Lung (tissue), 12 donors: ENCODE measurements around the gene CACNA1C. TPM values are rescaled to one million over a fixed set of nuclear protein-coding genes. Genes with fewer than 3 reads are reported as not detected.

Source experiments
- ATAC-seq: fragments of 200-7000 bp; cut with Tn5 transposase; one replicate; pipeline ENCODE4 v1.9.1; 2020; ENCODE audit warnings: moderate number of reproducible peaks; ENCODE audit not compliant: insufficient read depth, low FRiP score
- DNase-seq, 3 donors: peaks; one replicate each; pipeline ENCODE4 v3.0.0-alpha.2; 2013 to 2017
- H3K27ac ChIP-seq, 2 donors: one replicate each; pipeline ENCODE4 v1.5.1; 2013; ENCODE audit warnings: mild to moderate bottlenecking in 2 of 2, moderate library complexity in 2 of 2, control low read depth in 1 of 2, inconsistent platforms in 1 of 2, low read depth in 1 of 2, low read length in 1 of 2
- H3K27me3 ChIP-seq, 3 donors: one replicate each; pipeline ENCODE4 v1.5.1; 2013; ENCODE audit warnings: low read length in 2 of 3; ENCODE audit not compliant: control insufficient read depth in 3 of 3, insufficient read depth in 3 of 3
- H3K36me3 ChIP-seq, 4 donors: one replicate each; pipeline ENCODE4 v1.5.1; 2013; ENCODE audit warnings: low read length in 4 of 4, mild to moderate bottlenecking in 1 of 4, moderate library complexity in 1 of 4; ENCODE audit not compliant: control insufficient read depth in 4 of 4, insufficient read depth in 4 of 4
- H3K4me1 ChIP-seq, 5 donors: one replicate each; pipeline ENCODE4 v1.5.1; 2013; ENCODE audit warnings: low read length in 5 of 5, mild to moderate bottlenecking in 2 of 5, moderate library complexity in 1 of 5; ENCODE audit not compliant: control insufficient read depth in 5 of 5, insufficient read depth in 5 of 5
- H3K4me3 ChIP-seq: one replicate; pipeline ENCODE4 v1.5.1; 2013; ENCODE audit warnings: mild to moderate bottlenecking, control low read depth, moderate library complexity
- H3K9ac ChIP-seq, 2 donors: one replicate each; pipeline ENCODE4 v1.5.1; 2013; ENCODE audit warnings: low read length in 2 of 2, control low read depth in 1 of 2; ENCODE audit not compliant: insufficient read depth in 1 of 2
- H3K9me3 ChIP-seq, 4 donors: one replicate each; pipeline ENCODE4 v1.5.1; 2013; ENCODE audit warnings: low read length in 3 of 4, mild to moderate bottlenecking in 1 of 4, moderate library complexity in 1 of 4; ENCODE audit not compliant: control insufficient read depth in 4 of 4, insufficient read depth in 3 of 4
- WGBS, 2 donors: extraction: QIAGEN DNeasy Blood & Tissue Kit; methylation state at CpG; one replicate each; pipeline ENCODE4 v1.1.7; 2013; 5-methylcytosine and 5-hydroxymethylcytosine counted together
- polyA plus RNA-seq, 2 donors: library from polyadenylated mRNA; stranded (reverse); fragments of 200-250 nt; gene quantifications; one replicate each; pipeline ENCODE4 v1.2.1, GENCODE V29; 2013
- total RNA-seq, 2 donors: library from RNA; depleted of rRNA in 1 of 2; stranded (reverse); fragments of >200 nt in 1 of 2; gene quantifications; one replicate each; pipeline ENCODE4 v1.2.1, GENCODE V29; 2014 to 2021
- TF ChIP-seq, protein P1 (sequence below): IDR thresholded peaks from 2 replicates; pipeline ENCODE4 v1.5.1; 2012; ENCODE audit warnings: mild to moderate bottlenecking; ENCODE audit errors: control extremely low read depth, extremely low read depth
- donor health status: control.
- donor health status: control.
- donor health status: Bipolar disorder and iron deficiency.
- donor health status: healthy.
- donor health status: DM: yes; HTN: yes; CAD: no.

CACNA1C gene
- total and polyA plus RNA-seq, 4 donors: 3.2 to 17.5 (median 7.5) TPM

DNA sequence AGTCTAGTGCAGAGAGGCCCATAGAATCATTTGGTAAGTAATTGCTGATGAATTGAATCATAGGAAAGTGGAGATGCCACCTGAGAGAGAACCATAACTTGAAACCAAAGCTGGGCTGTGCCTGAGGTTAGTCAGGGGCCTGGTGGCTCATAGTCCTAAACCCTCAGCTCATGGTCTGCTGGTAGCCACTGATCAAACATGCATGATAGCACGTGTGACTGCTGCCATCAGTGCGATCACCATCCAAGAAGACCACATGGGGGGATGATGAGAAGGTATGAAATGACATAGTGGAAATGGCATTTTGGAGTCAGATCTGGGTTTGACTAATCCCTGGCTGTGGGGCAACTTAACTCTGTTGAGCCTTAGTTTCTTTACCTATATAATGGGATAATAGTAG is 190.5 kb downstream of the CACNA1C start:
- no peaks in the 10 kb centered on the region for H3K9me3 ChIP-seq
- WGBS, 2 donors: 89 to 94% methylated on average over 2 of the region's 2 CpGs
- no peak overlapping the region for H3K9ac ChIP-seq
- peaks cover 2 to 19% (median 12%) of the 10 kb centered on the region in 5 donors for H3K4me1 ChIP-seq
- ATAC-seq: no peak
- no peak overlapping the region for H3K4me3 ChIP-seq
- H3K36me3 ChIP-seq: no peaks in the 10 kb centered on the region
- TF ChIP-seq, protein P1, sequence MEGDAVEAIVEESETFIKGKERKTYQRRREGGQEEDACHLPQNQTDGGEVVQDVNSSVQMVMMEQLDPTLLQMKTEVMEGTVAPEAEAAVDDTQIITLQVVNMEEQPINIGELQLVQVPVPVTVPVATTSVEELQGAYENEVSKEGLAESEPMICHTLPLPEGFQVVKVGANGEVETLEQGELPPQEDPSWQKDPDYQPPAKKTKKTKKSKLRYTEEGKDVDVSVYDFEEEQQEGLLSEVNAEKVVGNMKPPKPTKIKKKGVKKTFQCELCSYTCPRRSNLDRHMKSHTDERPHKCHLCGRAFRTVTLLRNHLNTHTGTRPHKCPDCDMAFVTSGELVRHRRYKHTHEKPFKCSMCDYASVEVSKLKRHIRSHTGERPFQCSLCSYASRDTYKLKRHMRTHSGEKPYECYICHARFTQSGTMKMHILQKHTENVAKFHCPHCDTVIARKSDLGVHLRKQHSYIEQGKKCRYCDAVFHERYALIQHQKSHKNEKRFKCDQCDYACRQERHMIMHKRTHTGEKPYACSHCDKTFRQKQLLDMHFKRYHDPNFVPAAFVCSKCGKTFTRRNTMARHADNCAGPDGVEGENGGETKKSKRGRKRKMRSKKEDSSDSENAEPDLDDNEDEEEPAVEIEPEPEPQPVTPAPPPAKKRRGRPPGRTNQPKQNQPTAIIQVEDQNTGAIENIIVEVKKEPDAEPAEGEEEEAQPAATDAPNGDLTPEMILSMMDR: no peak
- no peak for DNase-seq
- H3K27ac ChIP-seq: peak overlapping the region in 1 of 2 donors; percentile 47
- H3K27me3 ChIP-seq: no peaks in the 10 kb centered on the region

DNA sequence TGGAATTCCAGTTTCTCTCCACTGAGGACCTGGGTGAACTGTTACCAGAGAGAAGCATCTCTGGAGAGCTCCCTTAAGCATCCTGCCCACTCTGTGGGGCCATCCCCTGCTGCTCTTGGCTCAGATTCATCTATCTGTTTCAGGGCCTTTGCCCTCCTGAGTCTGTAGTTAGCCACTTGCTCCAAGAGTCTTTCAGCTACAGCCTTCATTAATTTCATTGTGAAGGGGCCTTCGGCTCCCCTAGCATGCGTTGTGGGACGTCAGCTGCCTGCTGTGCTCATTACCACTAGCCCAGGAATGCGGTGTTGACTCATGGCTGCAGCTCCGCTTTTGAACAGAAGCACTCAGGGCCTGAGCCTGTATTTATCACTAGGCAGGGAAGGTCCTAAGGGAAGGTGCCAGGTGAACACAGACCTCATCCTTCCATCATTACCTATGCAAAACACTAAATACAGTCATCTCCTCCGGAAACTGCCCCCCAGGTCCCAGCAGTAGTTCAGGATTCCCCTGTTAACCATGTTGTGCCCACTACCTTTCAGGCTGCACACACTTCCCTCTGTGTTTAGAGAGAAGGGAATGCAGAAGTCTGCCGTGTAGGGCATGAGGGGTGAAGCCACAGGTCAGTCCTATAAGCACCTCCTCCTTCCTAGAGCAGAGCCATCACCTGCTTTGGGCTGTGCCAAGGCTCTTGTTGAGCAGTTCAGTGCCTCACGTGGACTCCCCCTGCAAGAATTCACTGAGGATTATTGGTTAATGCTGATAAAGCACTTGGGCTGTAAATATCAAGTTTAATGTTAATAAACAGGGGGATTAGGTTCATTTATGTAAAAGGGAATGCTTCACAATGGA is 191.4 kb downstream of the CACNA1C start:
- Histone ChIP-seq H3K9me3 (no peaks in the 10 kb centered on the region), H3K27ac (peak overlapping the region in 1 of 2 donors; percentile 56), H3K4me1 (peaks cover 7 to 23% (median 12%) of the 10 kb centered on the region in 5 donors), H3K4me3 (no peak overlapping the region), H3K36me3 (no peaks in the 10 kb centered on the region), H3K27me3 (no peaks in the 10 kb centered on the region), H3K9ac (peak overlapping the region in 1 of 2 donors; percentile 17)
- WGBS, 2 donors: 53 to 72% methylated on average over 8 of the region's 8 CpGs
- DNase-seq (peak; percentile 68 to 77 (median 73)), ATAC-seq (no peak)
- TF ChIP-seq, protein P1: no peak

DNA sequence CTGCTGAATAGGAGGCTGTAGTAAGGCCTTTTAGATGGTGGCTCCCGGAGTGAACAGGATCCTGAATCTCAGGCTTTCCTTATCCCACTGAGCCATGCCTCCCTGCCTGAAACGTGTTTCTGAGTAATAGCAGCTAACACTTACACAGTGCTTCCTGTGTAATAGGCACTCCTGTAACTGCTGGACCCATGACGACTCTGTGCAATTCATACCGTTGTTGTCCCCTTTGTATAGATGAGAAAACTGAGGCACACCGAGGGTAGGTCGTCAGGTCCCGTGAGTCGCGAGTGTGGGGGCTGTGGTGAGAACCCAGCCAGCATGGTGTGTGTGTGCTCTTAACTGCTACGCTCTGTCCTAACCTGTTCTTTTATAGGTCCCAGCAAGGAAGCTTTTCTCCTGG is 193.6 kb downstream of the CACNA1C start:
- H3K36me3 ChIP-seq: no peaks in the 10 kb centered on the region
- H3K9me3 ChIP-seq: no peaks in the 10 kb centered on the region
- DNase-seq (no peak), ATAC-seq (no peak)
- TF ChIP-seq, protein P1: no peak
- H3K27ac ChIP-seq: peak overlapping the region in 1 of 2 donors; percentile 36
- 78 to 87% methylated on average over 10 of the region's 10 CpGs for WGBS, 2 donors
- H3K4me3 ChIP-seq: no peak overlapping the region
- H3K27me3 ChIP-seq: no peaks in the 10 kb centered on the region
- H3K9ac ChIP-seq: no peak overlapping the region
- peaks cover 5 to 26% (median 12%) of the 10 kb centered on the region in 5 donors for H3K4me1 ChIP-seq
